PC-3 (cell line): ENCODE measurements around the gene ROR1. TPM values are rescaled to one million over a fixed set of nuclear protein-coding genes. Genes with fewer than 3 reads are reported as not detected.

Source experiments
- ATAC-seq: fragments of 200-7000 bp; cut with Tn5 transposase; 2 replicates; pipeline ENCODE4 v1.9.1; 2020; ENCODE audit warnings: mild to moderate bottlenecking, moderate library complexity
- Bru-seq: library from RNA; stranded (reverse); fragments of 400-500 nt; gene quantifications from one replicate; lab custom pipeline; 2021; lab: Mats Ljungman, UMichigan
- BruChase-seq, 2 experiments: library from RNA; stranded (reverse); fragments of 400-500 nt; gene quantifications; one replicate each; lab custom pipeline; 2021; lab: Mats Ljungman, UMichigan
- BruUV-seq: library from RNA; stranded (reverse); fragments of 400-500 nt; replicated peaks from 2 replicates; lab custom pipeline; 2021; lab: Mats Ljungman, UMichigan
- CTCF ChIA-PET: fragments of 300-600 bp; sonication (Branson Sonifier 250); formaldehyde crosslinking; loops from one replicate; lab custom pipeline; 2022; ENCODE audit warnings: antibody characterized with exemption; lab: Charles Lee
- POLR2A ChIA-PET: fragments of 300-600 bp; sonication (Branson Sonifier 250); formaldehyde crosslinking; loops from one replicate; lab custom pipeline; 2022; ENCODE audit warnings: antibody characterized with exemption; ENCODE audit not compliant: unreplicated experiment; lab: Charles Lee
- DNase-seq: peaks from one replicate; pipeline ENCODE4 v3.0.0-alpha.2; 2015
- H2AFZ ChIP-seq: fragments of 300-600 bp; sonication (generic); 2 replicates; pipeline ENCODE4 v1.6.0; 2016; ENCODE audit warnings: antibody characterized with exemption, low read length
- H3F3A ChIP-seq: fragments of 300-600 bp; sonication (generic); one replicate; pipeline ENCODE4 v1.6.0; 2017; ENCODE audit warnings: antibody characterized with exemption, low read length, control low read depth, mild to moderate bottlenecking; ENCODE audit not compliant: unreplicated experiment
- H3K27ac ChIP-seq: fragments of 300-600 bp; sonication (generic); 2 replicates; pipeline ENCODE4 v1.5.1; 2016; ENCODE audit warnings: mild to moderate bottlenecking, low read length
- H3K27me3 ChIP-seq: fragments of 300-600 bp; sonication (generic); 2 replicates; pipeline ENCODE4 v1.6.1; 2016; ENCODE audit warnings: low read length, mixed read lengths
- H3K36me3 ChIP-seq: fragments of 300-600 bp; sonication (generic); 2 replicates; pipeline ENCODE4 v1.6.1; 2016; ENCODE audit warnings: low read depth, mixed run types, low read length, mixed read lengths
- H3K4me1 ChIP-seq: fragments of 300-600 bp; sonication (generic); 2 replicates; pipeline ENCODE4 v1.5.1; 2016; ENCODE audit warnings: low read length; ENCODE audit not compliant: insufficient read depth
- H3K4me2 ChIP-seq: fragments of 300-600 bp; sonication (generic); 2 replicates; pipeline ENCODE4 v1.6.0; 2016; ENCODE audit warnings: low read length
- H3K4me3 ChIP-seq: fragments of 300-600 bp; sonication (generic); 2 replicates; pipeline ENCODE4 v1.5.1; 2016; ENCODE audit warnings: mild to moderate bottlenecking, low read length, mixed read lengths
- H3K79me2 ChIP-seq: fragments of 300-600 bp; sonication (generic); 2 replicates; pipeline ENCODE4 v1.6.1; 2017; ENCODE audit warnings: low read length, mixed read lengths
- H3K9ac ChIP-seq: fragments of 300-600 bp; sonication (generic); 2 replicates; pipeline ENCODE4 v1.6.0; 2016; ENCODE audit warnings: mild to moderate bottlenecking, low read length
- H3K9me2 ChIP-seq: fragments of 300-600 bp; sonication (generic); replicated peaks from 2 replicates; pipeline ENCODE4 v1.6.1; 2016; ENCODE audit warnings: mixed run types, low read length, mixed read lengths
- H3K9me3 ChIP-seq: fragments of 300-600 bp; sonication (generic); 2 replicates; pipeline ENCODE4 v1.6.1; 2016; ENCODE audit warnings: low read length, mixed read lengths
- H4K20me1 ChIP-seq: fragments of 300-600 bp; sonication (generic); 2 replicates; pipeline ENCODE4 v1.6.1; 2016; ENCODE audit warnings: low read length, mixed read lengths
- EZH2 ChIP-seq: fragments of 300-600 bp; sonication (generic); IDR thresholded peaks from one replicate; pipeline ENCODE4 v1.6.1; 2017; ENCODE audit warnings: antibody characterized with exemption, mild to moderate bottlenecking, low read length; ENCODE audit not compliant: unreplicated experiment
- EZH2phosphoT487 ChIP-seq: fragments of 300-600 bp; sonication (generic); IDR thresholded peaks from 2 replicates; pipeline ENCODE4 v1.6.1; 2018; ENCODE audit warnings: mild to moderate bottlenecking, antibody characterized with exemption, low read length, borderline replicate concordance
- intact Hi-C: fragments of 100-400 bp; cut with micrococcal nuclease; formaldehyde crosslinking; loops from 2 replicates; pipeline ENCODE4 v1.9.0; 2023
- long read RNA-seq: library from polyadenylated mRNA; unstranded; transcript quantifications from one replicate; pipeline ENCODE4 v2.0.0, GENCODE V29; 2021; ENCODE audit not compliant: unreplicated experiment
- total RNA-seq: library from RNA; depleted of rRNA; stranded (reverse); fragments of >200 nt; gene quantifications from 2 replicates; pipeline ENCODE4 v1.2.3, GENCODE V29; 2014; rRNA removed
- TF ChIP-seq, protein P1 (sequence below): fragments of 300-600 bp; sonication (generic); conservative IDR thresholded peaks from 2 replicates; pipeline ENCODE4 v1.5.1; 2017; ENCODE audit warnings: antibody characterized with exemption, low read depth, mild to moderate bottlenecking, low read length

The ROR1 gene
- total RNA-seq (16.5 and 22.6 TPM in 2 replicates), Bru-seq, nascent RNA (percentile 81 among the genes with signal in this experiment), BruChase-seq, experiment 1, labeled RNA remaining after a 6-hour chase (percentile 64 among the genes with signal in this experiment), BruChase-seq, experiment 2, labeled RNA remaining after a 2-hour chase (percentile 83 among the genes with signal in this experiment)
- long read RNA-seq, full-length matches to known transcripts, result 3 of 19 reads
- long read RNA-seq, partial matches to known transcripts, result 3 of 19 reads
- long read RNA-seq, other reads (novel, unspliced or antisense), result 13 of 19 reads

DNA sequence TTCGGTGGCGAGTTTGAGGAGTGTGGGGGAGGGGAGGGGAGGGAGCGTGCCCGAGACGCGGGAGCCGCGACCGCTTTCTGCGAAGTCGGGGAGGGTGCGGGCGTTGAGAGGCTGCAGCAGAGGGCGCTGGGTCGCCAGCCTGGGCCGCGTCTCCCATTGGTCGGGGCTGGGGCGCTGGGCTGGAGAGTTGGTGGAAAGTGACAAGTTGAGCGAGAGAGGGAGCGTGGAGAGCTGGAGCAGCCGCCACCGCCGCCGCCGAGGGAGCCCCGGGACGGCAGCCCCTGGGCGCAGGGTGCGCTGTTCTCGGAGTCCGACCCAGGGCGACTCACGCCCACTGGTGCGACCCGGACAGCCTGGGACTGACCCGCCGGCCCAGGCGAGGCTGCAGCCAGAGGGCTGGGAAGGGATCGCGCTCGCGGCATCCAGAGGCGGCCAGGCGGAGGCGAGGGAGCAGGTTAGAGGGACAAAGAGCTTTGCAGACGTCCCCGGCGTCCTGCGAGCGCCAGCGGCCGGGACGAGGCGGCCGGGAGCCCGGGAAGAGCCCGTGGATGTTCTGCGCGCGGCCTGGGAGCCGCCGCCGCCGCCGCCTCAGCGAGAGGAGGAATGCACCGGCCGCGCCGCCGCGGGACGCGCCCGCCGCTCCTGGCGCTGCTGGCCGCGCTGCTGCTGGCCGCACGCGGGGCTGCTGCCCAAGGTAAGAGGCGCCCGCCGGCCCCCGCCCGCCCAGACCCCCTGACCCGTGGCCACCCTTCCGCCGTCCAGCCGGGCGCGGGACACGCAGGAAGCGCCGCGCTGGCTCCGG is at the start of gene ROR1:
Gene ROR1, plus strand, starts transcription at position 203 of the 802 bp plus-strand sequence.
- Histone ChIP-seq H3K36me3 (no peaks in the 10 kb centered on the region), H3K4me2 (peak within 1 kb of the TSS; percentile 90), H3F3A (no peaks in the 10 kb centered on the region), H4K20me1 (peaks cover 36% of the 10 kb centered on the region), H3K9me3 (no peaks in the 10 kb centered on the region), H3K9ac (peak within 1 kb of the TSS; percentile 97), H2AFZ (peak within 1 kb of the TSS; percentile 76), H3K27me3 (no peaks in the 10 kb centered on the region), H3K9me2 (no peaks in the 10 kb centered on the region), H3K27ac (peak within 1 kb of the TSS; percentile 85), H3K79me2 (peaks cover 45% of the 10 kb centered on the region), H3K4me1 (peaks cover 34% of the 10 kb centered on the region), H3K4me3 (peak within 1 kb of the TSS; percentile 93)
- peak; percentile 87 for DNase-seq
- ChIA-PET CTCF (interaction anchor here (0.6 to 1.4 kb wide), 8 partner anchors 27 to 1193 kb away, joined by 3 to 11 read pairs (median 5); partner anchors contain the start of gene JAK1), POLR2A (interaction anchor here (0.6 to 1.0 kb wide), 4 partner anchors 82 to 128 kb away, joined by 3 to 8 read pairs (median 4); no protein-coding TSS in a partner anchor)
- intact Hi-C loops, result loop anchor here (1.0 to 10.0 kb wide), 10 partner anchors 28 to 472 kb away; no protein-coding TSS in a partner anchor
- TF ChIP-seq, protein P1, sequence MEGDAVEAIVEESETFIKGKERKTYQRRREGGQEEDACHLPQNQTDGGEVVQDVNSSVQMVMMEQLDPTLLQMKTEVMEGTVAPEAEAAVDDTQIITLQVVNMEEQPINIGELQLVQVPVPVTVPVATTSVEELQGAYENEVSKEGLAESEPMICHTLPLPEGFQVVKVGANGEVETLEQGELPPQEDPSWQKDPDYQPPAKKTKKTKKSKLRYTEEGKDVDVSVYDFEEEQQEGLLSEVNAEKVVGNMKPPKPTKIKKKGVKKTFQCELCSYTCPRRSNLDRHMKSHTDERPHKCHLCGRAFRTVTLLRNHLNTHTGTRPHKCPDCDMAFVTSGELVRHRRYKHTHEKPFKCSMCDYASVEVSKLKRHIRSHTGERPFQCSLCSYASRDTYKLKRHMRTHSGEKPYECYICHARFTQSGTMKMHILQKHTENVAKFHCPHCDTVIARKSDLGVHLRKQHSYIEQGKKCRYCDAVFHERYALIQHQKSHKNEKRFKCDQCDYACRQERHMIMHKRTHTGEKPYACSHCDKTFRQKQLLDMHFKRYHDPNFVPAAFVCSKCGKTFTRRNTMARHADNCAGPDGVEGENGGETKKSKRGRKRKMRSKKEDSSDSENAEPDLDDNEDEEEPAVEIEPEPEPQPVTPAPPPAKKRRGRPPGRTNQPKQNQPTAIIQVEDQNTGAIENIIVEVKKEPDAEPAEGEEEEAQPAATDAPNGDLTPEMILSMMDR, result peak; percentile 72
- TF ChIP-seq EZH2phosphoT487, result no peak
- no peak for TF ChIP-seq EZH2
- ATAC-seq, result peak; percentile 88
- BruUV-seq, result no TSS peak

DNA sequence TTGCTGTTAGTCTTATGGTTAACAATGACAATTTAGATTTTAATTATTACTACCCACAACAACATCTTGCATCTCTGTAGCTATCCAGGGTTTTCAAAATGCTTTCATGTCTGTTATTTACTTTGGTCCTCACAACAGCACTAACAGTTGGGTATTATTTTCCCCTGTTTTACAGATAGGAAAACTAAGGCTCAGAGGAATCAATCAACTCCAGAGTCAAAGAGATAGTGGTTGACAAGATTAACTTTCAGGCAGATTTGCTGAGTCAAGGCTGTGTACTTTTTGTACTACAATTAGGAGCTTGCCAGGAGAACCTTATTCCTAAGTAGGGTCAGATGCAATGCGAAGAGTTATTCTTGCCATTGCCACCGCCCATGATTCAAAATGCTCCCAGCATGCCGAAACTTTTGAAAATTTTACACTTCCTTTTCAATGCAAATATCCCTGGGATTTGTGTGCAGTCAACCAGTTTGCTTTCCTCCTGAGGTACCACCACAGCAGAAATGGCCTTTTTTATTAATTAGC is 49.4 kb upstream of the ROR1 start:
- H3K36me3 ChIP-seq, result no peaks in the 10 kb centered on the region
- POLR2A ChIA-PET, result no interaction called here

More for the DNA sequence above, 49.4 kb upstream of the ROR1 start:
- Histone ChIP-seq H4K20me1 (no peaks in the 10 kb centered on the region), H3K9ac (no peak overlapping the region; the same call in 1 of the 2 replicates), H3K4me1 (peaks cover 28% of the 10 kb centered on the region), H3K4me3 (no peak overlapping the region), H3K27ac (no peak overlapping the region), H3K79me2 (no peaks in the 10 kb centered on the region), H3K9me2 (no peaks in the 10 kb centered on the region), H3K9me3 (no peaks in the 10 kb centered on the region), H3F3A (no peaks in the 10 kb centered on the region), H2AFZ (no peak overlapping the region), H3K27me3 (no peaks in the 10 kb centered on the region), H3K4me2 (no peak overlapping the region)
- BruUV-seq, result no TSS peak
- intact Hi-C loops, result no loop called here
- no peak for DNase-seq
- CTCF ChIA-PET, result no interaction called here
- ATAC-seq, result no peak
- TF ChIP-seq, protein P1, result no peak
- TF ChIP-seq EZH2phosphoT487 (no peak), EZH2 (no peak)
